HL-60 (cell line): ENCODE results near the gene DEXI.

ENCODE experiments used
- DNase-seq, 2 experiments: peaks; one replicate each; pipeline ENCODE4 v3.0.0-alpha.2; 2010 to 2020; ENCODE audit warnings: low read depth in 1 of 2, low spot score in 1 of 2
- H3K27ac ChIP-seq: fragments of 250-450 bp; sonication (Bioruptor Pico); replicated peaks from 2 replicates; pipeline ENCODE4 v1.5.1; 2020; ENCODE audit warnings: mild to moderate bottlenecking, moderate library complexity
- H3K27me3 ChIP-seq: fragments of 250-450 bp; sonication (Bioruptor Pico); 2 replicates; pipeline ENCODE4 v1.5.1; 2021; ENCODE audit warnings: mild to moderate bottlenecking, moderate library complexity; ENCODE audit not compliant: insufficient read depth, poor library complexity, severe bottlenecking
- H3K4me3 ChIP-seq: replicated peaks from 2 replicates; pipeline ENCODE4 v1.5.1; 2011; ENCODE audit warnings: mild to moderate bottlenecking, control low read depth, low read length; ENCODE audit not compliant: insufficient read depth
- GABPA ChIP-seq: IDR thresholded peaks from 2 replicates; pipeline ENCODE4 v1.6.1; 2012; ENCODE audit warnings: low read depth
- POLR2AphosphoS5 ChIP-seq: IDR thresholded peaks from 2 replicates; pipeline ENCODE4 v1.6.1; 2012; ENCODE audit warnings: low read depth
- SPI1 ChIP-seq: IDR thresholded peaks from 2 replicates; pipeline ENCODE4 v1.6.1; 2012; ENCODE audit warnings: low read depth, mild to moderate bottlenecking, borderline replicate concordance
- TF ChIP-seq, protein P1 (sequence below): IDR thresholded peaks from one replicate; pipeline ENCODE4 v1.5.1; 2011; ENCODE audit warnings: low read length, control low read depth, inconsistent platforms; ENCODE audit not compliant: insufficient read depth
- TF ChIP-seq, protein P2 (sequence below): IDR thresholded peaks from 2 replicates; pipeline ENCODE4 v1.6.1; 2012; ENCODE audit warnings: low read depth; ENCODE audit not compliant: insufficient replicate concordance

Gene DEXI

DNA sequence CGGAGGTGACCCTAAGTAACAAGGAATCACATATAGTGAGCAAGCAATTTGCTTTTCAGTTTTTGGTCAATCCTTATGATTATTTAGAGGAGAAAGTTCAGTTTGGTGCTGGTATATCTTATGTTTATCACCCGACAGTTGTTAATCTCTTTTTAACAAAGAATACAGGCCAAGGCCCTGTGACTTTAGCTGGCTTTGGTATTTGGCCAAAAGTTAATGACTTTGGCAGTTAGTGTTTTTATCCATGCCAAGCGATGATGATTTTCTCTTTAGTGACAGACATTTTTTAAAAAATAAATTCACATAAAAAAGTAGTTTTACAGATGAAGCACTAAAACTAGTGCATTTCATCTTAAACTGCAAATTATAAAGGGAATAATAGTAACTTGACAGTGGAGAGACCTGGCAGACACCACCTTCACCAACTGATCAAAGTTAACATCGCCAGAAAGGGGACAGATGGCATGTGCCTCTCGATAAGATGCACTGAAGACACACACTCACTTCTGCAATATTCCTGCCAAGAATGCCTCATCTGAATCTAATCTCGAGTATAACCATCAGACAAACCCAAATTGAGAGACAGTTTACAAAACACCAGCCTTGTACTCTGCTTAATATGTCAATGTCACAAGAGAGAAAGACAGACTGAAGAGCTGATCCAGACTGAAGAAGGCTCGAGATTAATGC lies 6.9 kb downstream of the DEXI start:
- H3K27me3 ChIP-seq: no peaks in the 10 kb centered on the region
- DNase-seq: no peak
- H3K27ac ChIP-seq: no peak overlapping the region
- TF ChIP-seq, protein P1, sequence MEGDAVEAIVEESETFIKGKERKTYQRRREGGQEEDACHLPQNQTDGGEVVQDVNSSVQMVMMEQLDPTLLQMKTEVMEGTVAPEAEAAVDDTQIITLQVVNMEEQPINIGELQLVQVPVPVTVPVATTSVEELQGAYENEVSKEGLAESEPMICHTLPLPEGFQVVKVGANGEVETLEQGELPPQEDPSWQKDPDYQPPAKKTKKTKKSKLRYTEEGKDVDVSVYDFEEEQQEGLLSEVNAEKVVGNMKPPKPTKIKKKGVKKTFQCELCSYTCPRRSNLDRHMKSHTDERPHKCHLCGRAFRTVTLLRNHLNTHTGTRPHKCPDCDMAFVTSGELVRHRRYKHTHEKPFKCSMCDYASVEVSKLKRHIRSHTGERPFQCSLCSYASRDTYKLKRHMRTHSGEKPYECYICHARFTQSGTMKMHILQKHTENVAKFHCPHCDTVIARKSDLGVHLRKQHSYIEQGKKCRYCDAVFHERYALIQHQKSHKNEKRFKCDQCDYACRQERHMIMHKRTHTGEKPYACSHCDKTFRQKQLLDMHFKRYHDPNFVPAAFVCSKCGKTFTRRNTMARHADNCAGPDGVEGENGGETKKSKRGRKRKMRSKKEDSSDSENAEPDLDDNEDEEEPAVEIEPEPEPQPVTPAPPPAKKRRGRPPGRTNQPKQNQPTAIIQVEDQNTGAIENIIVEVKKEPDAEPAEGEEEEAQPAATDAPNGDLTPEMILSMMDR: no peak
- TF ChIP-seq GABPA: no peak
- TF ChIP-seq POLR2AphosphoS5: no peak
- TF ChIP-seq SPI1: no peak
- TF ChIP-seq, protein P2, sequence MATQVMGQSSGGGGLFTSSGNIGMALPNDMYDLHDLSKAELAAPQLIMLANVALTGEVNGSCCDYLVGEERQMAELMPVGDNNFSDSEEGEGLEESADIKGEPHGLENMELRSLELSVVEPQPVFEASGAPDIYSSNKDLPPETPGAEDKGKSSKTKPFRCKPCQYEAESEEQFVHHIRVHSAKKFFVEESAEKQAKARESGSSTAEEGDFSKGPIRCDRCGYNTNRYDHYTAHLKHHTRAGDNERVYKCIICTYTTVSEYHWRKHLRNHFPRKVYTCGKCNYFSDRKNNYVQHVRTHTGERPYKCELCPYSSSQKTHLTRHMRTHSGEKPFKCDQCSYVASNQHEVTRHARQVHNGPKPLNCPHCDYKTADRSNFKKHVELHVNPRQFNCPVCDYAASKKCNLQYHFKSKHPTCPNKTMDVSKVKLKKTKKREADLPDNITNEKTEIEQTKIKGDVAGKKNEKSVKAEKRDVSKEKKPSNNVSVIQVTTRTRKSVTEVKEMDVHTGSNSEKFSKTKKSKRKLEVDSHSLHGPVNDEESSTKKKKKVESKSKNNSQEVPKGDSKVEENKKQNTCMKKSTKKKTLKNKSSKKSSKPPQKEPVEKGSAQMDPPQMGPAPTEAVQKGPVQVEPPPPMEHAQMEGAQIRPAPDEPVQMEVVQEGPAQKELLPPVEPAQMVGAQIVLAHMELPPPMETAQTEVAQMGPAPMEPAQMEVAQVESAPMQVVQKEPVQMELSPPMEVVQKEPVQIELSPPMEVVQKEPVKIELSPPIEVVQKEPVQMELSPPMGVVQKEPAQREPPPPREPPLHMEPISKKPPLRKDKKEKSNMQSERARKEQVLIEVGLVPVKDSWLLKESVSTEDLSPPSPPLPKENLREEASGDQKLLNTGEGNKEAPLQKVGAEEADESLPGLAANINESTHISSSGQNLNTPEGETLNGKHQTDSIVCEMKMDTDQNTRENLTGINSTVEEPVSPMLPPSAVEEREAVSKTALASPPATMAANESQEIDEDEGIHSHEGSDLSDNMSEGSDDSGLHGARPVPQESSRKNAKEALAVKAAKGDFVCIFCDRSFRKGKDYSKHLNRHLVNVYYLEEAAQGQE: no peak
- no peak overlapping the region for H3K4me3 ChIP-seq

DNA sequence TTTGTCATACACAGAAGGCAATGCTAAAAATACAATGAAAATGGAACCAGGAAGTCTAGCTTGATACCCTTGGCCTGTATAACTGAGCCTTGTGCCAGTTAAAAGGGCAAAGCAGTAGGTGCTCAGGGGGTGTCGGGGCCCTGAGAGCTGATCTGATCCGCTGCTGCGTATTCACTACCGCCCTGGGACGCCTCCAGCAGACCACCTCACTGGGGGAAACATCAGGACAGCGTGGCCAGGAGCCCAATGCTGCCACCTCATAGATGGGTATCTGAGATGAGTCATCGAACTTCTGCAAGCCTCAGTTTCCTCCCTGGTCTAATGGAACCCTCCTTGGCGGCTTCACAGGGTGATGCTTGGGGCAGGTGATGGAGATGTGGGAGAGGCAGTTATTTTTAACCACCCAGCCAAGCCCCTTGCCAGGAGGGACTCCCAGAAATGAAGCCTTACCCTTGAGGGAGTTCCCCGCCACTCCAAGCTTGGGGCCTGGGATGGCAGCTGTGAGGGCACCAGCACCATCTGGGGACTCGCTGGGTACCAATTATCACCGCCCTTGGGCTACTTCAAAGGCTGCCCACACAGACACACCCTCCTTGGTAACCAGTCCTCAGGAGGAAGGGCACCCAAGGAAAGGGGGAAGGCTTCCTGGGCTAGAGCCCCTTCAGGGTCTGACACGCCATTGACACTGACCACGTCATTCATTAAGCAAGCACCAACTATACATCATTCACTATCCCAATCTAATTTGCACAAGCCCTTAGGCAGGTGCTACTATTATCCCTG lies 7.8 kb downstream of the DEXI start:
- H3K4me3 ChIP-seq: no peak overlapping the region
- DNase-seq: no peak
- no peaks in the 10 kb centered on the region for H3K27me3 ChIP-seq
- TF ChIP-seq, protein P1: no peak
- no peak overlapping the region for H3K27ac ChIP-seq

DNA sequence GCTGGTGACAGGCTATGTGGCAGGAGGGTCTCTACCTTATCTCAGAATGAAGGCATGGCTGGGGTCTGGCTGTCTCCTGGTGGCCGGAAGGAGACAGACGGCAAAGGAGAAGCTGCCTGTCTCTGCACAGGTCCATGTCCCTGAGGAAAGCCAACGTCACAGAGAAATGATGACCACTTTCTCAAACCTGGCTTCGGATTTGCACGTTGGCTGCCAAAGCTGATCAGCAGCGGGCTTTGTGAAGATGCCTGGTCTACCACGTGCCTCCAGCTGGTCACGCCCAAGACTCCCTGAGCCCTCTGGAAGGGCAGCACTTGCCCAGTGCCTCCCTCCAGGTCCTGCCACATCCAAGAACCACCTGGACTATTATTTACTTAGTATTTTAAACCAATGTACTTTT lies 8.4 kb downstream of the DEXI start:
- H3K27me3 ChIP-seq: no peaks in the 10 kb centered on the region
- TF ChIP-seq, protein P2: no peak
- no peak for TF ChIP-seq GABPA
- no peak for TF ChIP-seq POLR2AphosphoS5
- no peak for TF ChIP-seq SPI1
- TF ChIP-seq, protein P1: no peak
- H3K4me3 ChIP-seq: no peak overlapping the region
- H3K27ac ChIP-seq: no peak overlapping the region
- DNase-seq: no peak
